ENCODE measurements around the gene DRC1. TPM values are rescaled to one million over a fixed set of nuclear protein-coding genes. Genes with fewer than 3 reads are reported as not detected.

The DRC1 gene
- total and polyA plus RNA-seq, 2 of the 13 experiments (the other 11 are each of a cell fraction or from before 2014, with no cell fraction given): 0.07 TPM; not detected in 1

DNA sequence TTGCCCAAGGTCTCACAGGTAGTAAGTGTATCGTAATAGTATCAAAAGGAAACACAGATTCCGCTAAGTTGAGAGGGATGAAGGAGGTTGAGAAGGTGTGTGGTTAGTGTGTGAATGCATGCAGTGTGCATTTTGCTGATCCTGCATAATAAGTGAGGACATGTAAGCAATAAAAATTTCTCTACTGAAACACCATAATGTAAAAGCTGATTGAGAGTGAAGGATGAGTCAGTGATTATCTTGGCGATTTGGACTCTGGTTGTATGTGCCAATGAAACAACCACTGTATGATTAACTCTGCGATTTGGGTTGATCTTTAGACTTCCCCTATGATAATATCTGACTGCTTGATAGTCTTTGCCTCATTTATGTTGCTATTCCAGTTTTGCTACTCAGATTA, 38.4 kb upstream of the DRC1 start (continued):
- TF ChIP-seq MYNN (CRISPR knock-in tag; IDR thresholded peaks at IDR 0.05; ENCODE audit: low read depth): no peak

- Histone ChIP-seq H3K4me3 (replicated peaks in 1 of 3; ENCODE audit: insufficient read depth in 1 of 3, low read depth in 2 of 3, low read length in 3 of 3) (no peak overlapping the region), H3K9me3 (ENCODE audit: low read length) (no peaks in the 10 kb centered on the region), H3K4me2 (ENCODE audit: low read depth, low read length) (no peak overlapping the region), H3K9ac (ENCODE audit: insufficient read depth, low read depth, low read length) (no peak overlapping the region), H3K27ac (ENCODE audit: extremely low read length, insufficient read depth, low read length) (no peak overlapping the region), H3K27me3 (ENCODE audit: control insufficient read depth in 1 of 2, insufficient read depth in 2 of 2, low read length in 2 of 2) (no peaks in the 10 kb centered on the region), H2AFZ (ENCODE audit: low read length) (no peak overlapping the region), H3K4me1 (ENCODE audit: insufficient read depth, low read length) (peaks cover 32% of the 10 kb centered on the region), H3K79me2 (ENCODE audit: insufficient read depth, low read length) (peaks cover 52% of the 10 kb centered on the region), H3K36me3 (replicated peaks in 1 of 2; ENCODE audit: control insufficient read depth in 1 of 2, insufficient read depth in 2 of 2, low read length in 2 of 2) (peaks cover 7 to 33% of the 10 kb centered on the region in 2 experiments), H4K20me1 (ENCODE audit: insufficient read depth, low read length) (peaks cover 33% of the 10 kb centered on the region)
- DNase-seq (ENCODE audit: low spot score): no peak
- POLR2A ChIA-PET: no interaction called here
- no TSS peak for BruUV-seq (replicated peaks)
- in situ Hi-C loops (cut with HindIII; ENCODE audit: extremely low pct_ligation_motif_present, low pct_unique_long_range_greater_than_20kb): no loop called here
- TF ChIP-seq ZNF121 (CRISPR knock-in tag; IDR thresholded peaks at IDR 0.05) (peak; percentile 92), ZNF225 (CRISPR knock-in tag; IDR thresholded peaks at IDR 0.05) (no peak)
- WGBS (ENCODE audit: low lambda C conversion rate): 89% methylated on average over 3 of the region's 3 CpGs
- ATAC-seq: no peak
- FAIRE-seq: no peak
- CTCF ChIA-PET (ENCODE audit: low intra/inter-chr PET ratio, low total read pairs): no interaction called here
- intact Hi-C loops (cut with micrococcal nuclease; ENCODE audit: unreplicated experiment): no loop called here
Measured at GRCh38 chr2:26363958-26364357, 37.8 kb upstream of the DRC1 start.

- intact Hi-C loops (cut with micrococcal nuclease; ENCODE audit: unreplicated experiment): no loop called here
- H3K27me3 ChIP-seq (ENCODE audit: control insufficient read depth in 1 of 2, insufficient read depth in 2 of 2, low read length in 2 of 2): no peaks in the 10 kb centered on the region
- no peak for TF ChIP-seq TEAD2 (CRISPR knock-in tag; IDR thresholded peaks at IDR 0.05)
- TF ChIP-seq AKAP8 (CRISPR knock-in tag; IDR thresholded peaks at IDR 0.05): no peak
- TF ChIP-seq ZNF354B (CRISPR knock-in tag; IDR thresholded peaks at IDR 0.05): no peak
- TF ChIP-seq PHF20 (CRISPR knock-in tag; IDR thresholded peaks at IDR 0.05): no peak
- TF ChIP-seq NFE2 (CRISPR knock-in tag; IDR thresholded peaks at IDR 0.05): no peak
- TF ChIP-seq ZNF564 (CRISPR knock-in tag; IDR thresholded peaks at IDR 0.05): no peak
- no peak for TF ChIP-seq ZNF432 (CRISPR knock-in tag; IDR thresholded peaks at IDR 0.05; ENCODE audit: borderline replicate concordance)
- BruUV-seq (replicated peaks): no TSS peak
- no peak overlapping the region for H2AFZ ChIP-seq (ENCODE audit: low read length)
- no peak for FAIRE-seq
- no peak overlapping the region for H3K4me2 ChIP-seq (ENCODE audit: low read depth, low read length)
- peaks cover 46% of the 10 kb centered on the region for H3K79me2 ChIP-seq (ENCODE audit: insufficient read depth, low read length)
- in situ Hi-C loops (cut with HindIII; ENCODE audit: extremely low pct_ligation_motif_present, low pct_unique_long_range_greater_than_20kb): no loop called here
- H3K9ac ChIP-seq (ENCODE audit: insufficient read depth, low read depth, low read length): no peak overlapping the region
- no peak for ATAC-seq
- H3K9me3 ChIP-seq (ENCODE audit: low read length): no peaks in the 10 kb centered on the region
- peaks cover 32% of the 10 kb centered on the region for H3K4me1 ChIP-seq (ENCODE audit: insufficient read depth, low read length)
- peaks cover 31% of the 10 kb centered on the region for H4K20me1 ChIP-seq (ENCODE audit: insufficient read depth, low read length)
- H3K36me3 ChIP-seq (replicated peaks in 1 of 2; ENCODE audit: control insufficient read depth in 1 of 2, insufficient read depth in 2 of 2, low read length in 2 of 2): peaks cover 7 to 33% of the 10 kb centered on the region in 2 experiments
- H3K27ac ChIP-seq (ENCODE audit: extremely low read length, insufficient read depth, low read length): no peak overlapping the region
- no peak for DNase-seq (ENCODE audit: low spot score)
- ChIA-PET POLR2A (no interaction called here), CTCF (ENCODE audit: low intra/inter-chr PET ratio, low total read pairs) (no interaction called here)
- no peak overlapping the region for H3K4me3 ChIP-seq (replicated peaks in 1 of 3; ENCODE audit: insufficient read depth in 1 of 3, low read depth in 2 of 3, low read length in 3 of 3)
- WGBS (ENCODE audit: low lambda C conversion rate): 97% methylated on average over 4 of the region's 4 CpGs
Measured at GRCh38 chr2:26364669-26365068, 37.1 kb upstream of the DRC1 start.
